ENCODE data around the gene BMP5.

BMP5 gene

DNA sequence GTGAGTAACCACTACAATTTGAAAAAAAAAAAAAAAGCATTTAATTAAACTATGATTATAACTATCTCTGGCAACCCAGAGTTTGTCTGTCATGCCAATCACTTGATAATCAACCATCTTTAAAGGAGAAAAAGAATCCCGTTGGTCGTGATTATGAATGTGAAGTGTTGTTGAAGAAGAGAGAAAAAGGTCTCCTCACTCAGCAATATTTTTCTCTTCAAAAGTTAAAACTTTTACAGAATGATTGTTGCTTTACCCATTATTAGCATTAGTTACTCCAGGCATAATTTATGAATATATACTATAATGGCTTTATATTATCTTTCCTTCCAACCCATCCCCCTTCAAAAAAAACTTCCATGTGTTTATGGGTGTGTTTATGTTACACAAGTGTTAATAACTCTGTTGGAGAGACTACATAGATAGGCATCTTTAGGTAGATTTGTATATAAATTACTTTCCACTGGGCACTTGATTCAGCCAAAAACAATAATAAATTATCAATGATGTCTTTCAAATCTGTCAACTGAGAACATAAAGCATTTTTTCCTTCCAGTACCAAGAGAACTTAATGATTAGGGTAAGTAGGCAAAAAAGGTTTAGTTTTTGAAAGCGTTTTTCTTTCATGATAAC lies 5.1 kb downstream of the BMP5 start:
- no peak for DNase-seq

GRCh38 chr6:55869674-55870073 lies 5.7 kb downstream of the BMP5 start:
- no peak for DNase-seq

DNA sequence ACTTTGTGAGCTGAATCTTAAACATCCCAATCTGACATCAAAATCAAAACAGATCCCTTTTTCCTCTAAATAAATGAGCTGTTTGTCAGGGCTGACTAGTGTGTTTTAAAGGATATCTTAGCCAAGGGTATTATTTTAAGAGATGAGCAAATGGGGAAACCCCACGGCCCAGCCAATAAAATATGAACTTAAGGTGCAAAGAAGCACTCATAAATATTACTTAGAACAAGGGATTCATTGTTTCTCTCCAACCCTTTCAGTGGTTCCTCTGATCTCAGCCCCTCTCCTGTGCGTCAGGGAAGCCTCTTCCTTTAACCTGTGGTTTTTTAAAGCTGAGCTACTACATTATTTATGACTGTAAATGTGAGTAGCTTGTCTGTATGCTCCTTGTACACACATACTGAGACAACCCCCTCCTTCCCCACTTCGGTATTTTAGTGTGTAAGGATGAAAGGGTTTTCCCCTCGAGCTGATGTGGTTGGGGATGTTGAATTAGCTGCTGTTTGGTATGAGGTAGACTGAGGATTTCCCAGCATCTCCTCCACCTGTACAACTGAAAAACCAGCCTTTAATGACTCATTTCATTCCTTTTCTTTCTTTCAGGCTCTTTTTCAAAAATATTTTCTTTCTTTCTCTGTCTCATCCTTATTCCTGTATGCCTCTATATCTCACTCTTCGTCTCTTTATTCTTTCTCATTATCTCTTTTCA lies 6.5 kb downstream of the BMP5 start:
- no peak for DNase-seq

DNA sequence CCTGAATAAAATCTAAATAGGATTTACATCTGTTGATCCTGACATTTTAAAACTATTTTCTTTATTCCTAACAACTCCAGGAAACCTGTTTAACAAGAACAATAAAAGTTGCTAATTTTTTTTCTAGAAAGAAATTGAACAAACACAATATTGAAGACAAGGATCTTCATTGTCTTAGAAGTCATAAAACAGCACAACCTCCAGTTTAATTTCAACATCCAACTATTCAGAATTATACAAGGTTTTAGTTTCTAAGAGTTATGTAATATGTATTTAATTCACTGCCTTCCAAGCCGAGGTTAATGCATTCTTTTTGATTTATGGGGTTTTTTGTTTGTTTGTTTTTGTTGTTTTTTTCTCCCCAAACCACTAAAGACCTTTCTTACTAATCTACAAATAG lies 7.2 kb downstream of the BMP5 start:
- DNase-seq: no peak

GRCh38 chr6:55866128-55866527 lies 9.3 kb downstream of the BMP5 start:
- DNase-seq: no peak

DNA sequence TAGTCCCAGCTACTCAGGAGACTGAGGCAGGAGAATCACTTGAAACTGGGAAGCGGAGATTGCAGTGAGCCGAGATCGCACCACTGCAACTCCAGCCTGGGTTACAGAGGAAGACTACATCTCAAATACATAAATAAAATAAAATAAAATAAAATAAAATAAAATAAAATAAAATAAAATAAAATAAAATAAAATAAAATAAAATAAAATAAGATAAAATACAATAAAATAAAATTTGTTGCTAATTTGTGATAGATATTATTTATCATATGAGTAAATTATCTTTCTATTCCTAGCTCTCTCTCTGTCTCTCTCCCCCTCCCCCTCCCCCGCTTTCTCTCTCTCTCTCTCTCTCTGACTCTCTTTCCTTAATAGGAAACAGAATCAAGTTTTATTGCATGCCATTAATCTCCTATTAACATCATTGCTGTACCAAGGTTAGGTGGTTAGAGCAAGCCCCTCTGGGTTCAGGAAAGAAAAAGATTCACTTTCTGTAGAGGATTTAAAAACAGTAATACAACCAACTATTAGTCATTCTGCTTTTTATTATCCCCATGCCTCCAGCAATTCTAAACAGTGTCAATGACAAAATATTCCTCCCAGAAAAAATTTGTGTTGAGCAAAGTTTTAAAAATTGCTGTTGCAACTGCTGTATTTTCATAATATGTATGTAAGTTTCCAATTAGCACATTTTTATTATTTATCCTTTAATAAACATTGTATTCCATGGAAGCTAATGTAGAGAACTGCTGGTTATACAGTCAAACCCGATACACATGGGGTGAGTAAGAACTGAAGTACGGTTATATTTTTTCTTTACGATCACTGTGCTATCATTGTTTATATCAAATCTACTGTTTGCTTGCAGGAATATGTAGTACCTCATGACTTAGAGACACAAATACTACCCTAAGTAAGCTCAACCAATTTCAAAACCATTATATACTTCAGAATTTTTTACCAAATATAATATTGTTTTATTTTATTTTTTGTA lies 22.1 kb downstream of the BMP5 start:
- no peak for DNase-seq

DNA sequence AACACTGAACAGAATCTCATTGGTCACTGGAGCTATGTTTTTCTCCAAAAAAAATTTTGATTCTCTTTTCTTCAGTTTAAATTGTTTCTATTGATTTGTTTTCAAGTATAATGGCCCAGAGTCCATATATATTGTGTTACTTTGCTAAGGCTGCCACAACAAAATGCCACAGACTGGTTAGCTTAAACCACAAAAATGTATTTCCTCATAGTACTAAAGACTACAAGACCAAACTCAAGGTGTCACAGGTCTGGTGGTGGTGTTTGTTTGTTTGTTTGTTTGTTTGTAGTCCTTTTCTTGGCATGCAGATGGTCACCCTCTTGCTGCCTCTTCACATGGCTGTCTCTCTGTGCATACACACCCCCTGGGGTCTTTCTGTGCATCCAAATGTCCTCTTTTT lies 34.0 kb downstream of the BMP5 start:
- DNase-seq: peak; percentile 9

- no peak for DNase-seq
Measured at GRCh38 chr6:55839080-55839479, 36.3 kb downstream of the BMP5 start.

DNA sequence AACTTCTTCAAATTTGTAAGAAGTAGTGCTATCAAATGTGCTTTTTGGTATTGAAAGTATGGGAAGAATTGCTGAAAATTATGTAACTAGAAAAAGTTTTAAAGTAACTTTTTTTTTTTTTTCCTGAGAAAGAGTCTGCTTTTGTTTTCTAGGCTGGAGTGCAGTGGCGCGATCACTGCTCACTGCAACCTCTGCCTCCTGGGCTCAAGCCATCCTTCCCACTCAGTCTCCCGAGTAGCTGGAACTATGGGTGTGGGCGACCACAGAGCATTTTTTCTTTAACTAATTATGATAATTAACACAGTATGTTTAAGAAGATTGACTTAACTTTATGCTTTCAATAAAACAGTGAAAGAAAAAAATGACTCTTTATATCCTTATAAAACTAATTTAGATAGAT lies 38.4 kb downstream of the BMP5 start:
- no peak for DNase-seq

DNA sequence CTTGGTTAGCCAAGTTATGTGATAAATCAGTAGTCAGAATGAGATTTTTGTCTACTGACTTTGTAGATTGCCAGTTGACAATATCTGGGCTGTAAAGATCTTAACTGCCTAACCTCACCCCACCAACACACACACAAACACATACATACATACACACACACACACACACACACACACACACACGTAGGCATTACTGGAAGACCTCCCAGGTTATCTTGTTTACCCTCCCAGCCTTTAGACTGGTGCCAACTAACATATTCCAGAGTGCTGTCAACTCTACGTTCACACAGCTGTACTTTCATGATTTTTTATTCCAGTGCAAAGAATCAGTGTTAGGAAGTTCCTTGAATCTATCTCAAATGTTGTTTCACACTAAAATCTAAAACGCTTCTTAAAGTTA lies 38.9 kb downstream of the BMP5 start:
- DNase-seq: no peak

DNA sequence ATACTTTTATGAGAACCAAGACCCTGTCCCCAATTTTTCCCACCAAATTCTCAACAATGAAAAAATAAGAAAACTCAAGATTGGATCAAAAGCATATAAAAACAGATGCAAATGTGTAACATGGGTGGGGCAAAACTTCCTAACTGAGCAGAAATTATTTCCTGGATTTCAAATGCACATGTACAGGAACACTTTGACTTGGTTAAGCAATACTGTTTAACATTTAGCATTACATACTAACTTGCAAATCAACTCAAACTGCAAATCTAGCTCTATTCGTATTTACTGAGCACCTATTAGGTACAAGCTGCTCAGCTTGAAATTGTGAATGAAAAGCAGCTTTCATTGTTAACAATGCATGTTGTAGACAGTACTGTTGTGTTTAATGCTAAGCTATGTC lies 40.2 kb downstream of the BMP5 start:
- no peak for DNase-seq

DNA sequence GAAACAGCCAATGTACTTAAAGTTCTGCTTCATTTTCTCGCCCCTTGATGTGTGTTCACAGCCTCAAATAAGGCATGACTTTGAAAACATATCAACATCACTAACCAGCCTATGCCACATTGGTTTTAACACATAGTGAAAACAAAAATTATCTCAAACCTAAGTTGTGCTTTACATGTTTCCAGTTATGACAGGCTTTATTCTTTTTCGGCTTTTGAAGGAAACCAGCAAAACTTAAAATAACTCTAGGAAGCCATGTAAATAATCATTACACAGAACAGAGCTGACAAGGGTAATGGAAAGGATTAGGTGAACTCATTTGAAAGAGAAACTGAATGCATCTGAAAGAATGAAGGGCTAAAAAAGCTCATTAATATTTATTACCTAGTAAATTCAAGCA lies 42.1 kb downstream of the BMP5 start:
- DNase-seq: no peak

- DNase-seq: peak; percentile 17
Measured at GRCh38 chr6:55827818-55828522, 47.4 kb downstream of the BMP5 start.

- no peak for DNase-seq
Measured at GRCh38 chr6:55826941-55827340, 48.4 kb downstream of the BMP5 start.

- DNase-seq: peak; percentile 41
Measured at GRCh38 chr6:55825402-55826051, 49.9 kb downstream of the BMP5 start.

GRCh38 chr6:55822815-55823214 lies 52.6 kb downstream of the BMP5 start:
- DNase-seq: no peak

DNA sequence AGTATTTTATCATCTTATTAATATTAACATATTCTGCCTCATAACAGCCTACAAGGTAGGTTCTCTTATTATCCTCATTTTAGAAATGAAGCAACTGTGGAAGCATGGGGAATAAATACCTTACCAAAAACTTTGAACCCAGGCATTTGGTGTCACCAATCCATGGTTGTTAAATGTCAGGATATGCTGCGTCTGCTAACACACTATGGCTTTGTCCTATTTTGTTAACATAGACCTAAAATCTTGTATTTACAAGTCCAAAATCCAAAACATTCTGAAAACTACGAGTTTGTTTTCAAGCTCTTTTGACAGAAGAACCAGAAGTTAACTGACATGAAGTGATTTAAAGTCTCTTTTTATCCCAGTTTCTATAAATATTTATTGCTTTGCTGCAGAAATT lies 53.4 kb downstream of the BMP5 start:
- no peak for DNase-seq

GRCh38 chr6:55820696-55821095 lies 54.7 kb downstream of the BMP5 start:
- no peak for DNase-seq

DNA sequence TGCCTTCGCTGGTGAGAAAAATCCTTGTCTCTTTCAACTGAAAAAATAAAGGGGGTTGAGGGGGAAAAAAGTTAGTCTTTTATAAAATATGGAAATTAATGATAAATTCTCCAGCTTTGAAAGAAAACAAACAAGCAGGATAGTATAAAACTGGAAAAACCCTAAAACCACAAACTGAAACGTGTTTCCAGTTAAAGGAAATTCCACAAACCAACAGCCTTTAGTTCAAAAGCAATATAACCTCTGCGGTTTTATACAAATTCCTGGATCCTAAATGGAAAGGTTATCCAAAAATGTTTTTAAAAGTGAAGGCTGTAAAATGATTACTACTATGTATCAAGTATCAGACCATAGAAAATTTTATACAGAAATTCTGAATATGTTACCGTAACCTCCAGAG lies 55.6 kb downstream of the BMP5 start:
- no peak for DNase-seq

- DNase-seq: no peak
Measured at GRCh38 chr6:55818482-55818881, 56.9 kb downstream of the BMP5 start.

GRCh38 chr6:55812509-55812908 lies 62.9 kb downstream of the BMP5 start:
- no peak for DNase-seq

- no peak for DNase-seq
Measured at GRCh38 chr6:55811074-55811473, 64.3 kb downstream of the BMP5 start.

DNA sequence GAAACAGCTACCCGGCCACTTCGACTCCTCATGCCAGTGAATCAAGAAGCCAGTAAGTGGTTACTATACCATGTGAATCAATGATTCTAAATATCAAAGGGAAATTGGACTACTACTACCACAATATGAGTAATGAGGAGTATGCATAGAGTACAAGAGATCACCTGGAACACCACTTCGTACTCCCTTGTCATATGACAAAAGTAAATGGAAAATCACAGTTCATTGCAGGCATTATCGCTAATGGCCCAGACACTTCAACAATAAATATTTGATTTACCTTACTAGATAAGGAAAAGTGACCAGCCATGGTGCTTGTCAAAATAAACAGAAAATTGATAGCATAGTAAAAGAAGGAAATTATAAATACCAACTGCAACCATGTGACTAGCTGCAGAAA lies 73.1 kb downstream of the BMP5 start:
- DNase-seq: no peak
